H9 (cell line): ENCODE measurements around the gene WDR37. TPM values are rescaled to one million over a fixed set of nuclear protein-coding genes. Genes with fewer than 3 reads are reported as not detected.

Experiments used
- DNase-seq: peaks from one replicate; pipeline ENCODE4 v3.0.0-alpha.2; 2017
- H2AFZ ChIP-seq: one replicate; pipeline ENCODE4 v1.6.1; 2013; ENCODE audit warnings: mild to moderate bottlenecking, low read length, control low read depth, moderate library complexity
- H2AK5ac ChIP-seq: 2 replicates; pipeline ENCODE4 v1.6.1; 2013; ENCODE audit warnings: low read length, control low read depth, mixed read lengths; ENCODE audit not compliant: insufficient read length
- H2BK120ac ChIP-seq: one replicate; pipeline ENCODE4 v1.6.1; 2013; ENCODE audit warnings: low read depth, mild to moderate bottlenecking, low read length, control low read depth, inconsistent platforms; ENCODE audit not compliant: poor library complexity, severe bottlenecking
- H2BK12ac ChIP-seq: 2 replicates; pipeline ENCODE4 v1.6.1; 2013; ENCODE audit warnings: low read length, control low read depth, mixed read lengths, low read depth; ENCODE audit not compliant: insufficient read length
- H2BK15ac ChIP-seq: 2 replicates; pipeline ENCODE4 v1.6.1; 2013; ENCODE audit warnings: low read depth, low read length, control low read depth
- H2BK20ac ChIP-seq: one replicate; pipeline ENCODE4 v1.6.1; 2013; ENCODE audit warnings: low read depth, mild to moderate bottlenecking, low read length, control low read depth, inconsistent platforms; ENCODE audit not compliant: poor library complexity, severe bottlenecking
- H2BK5ac ChIP-seq: 2 replicates; pipeline ENCODE4 v1.6.1; 2013; ENCODE audit warnings: low read length, control low read depth, mixed read lengths; ENCODE audit not compliant: insufficient read length
- H3K14ac ChIP-seq: 2 replicates; pipeline ENCODE4 v1.6.1; 2013; ENCODE audit warnings: low read length, control low read depth; ENCODE audit not compliant: insufficient read depth
- H3K18ac ChIP-seq: 2 replicates; pipeline ENCODE4 v1.6.1; 2013; ENCODE audit warnings: low read depth, mild to moderate bottlenecking, mixed read lengths, low read length, control low read depth; ENCODE audit not compliant: insufficient read length
- H3K23ac ChIP-seq: 2 replicates; pipeline ENCODE4 v1.6.1; 2013; ENCODE audit warnings: low read length, control low read depth, mixed read lengths, low read depth; ENCODE audit not compliant: insufficient read length
- H3K23me2 ChIP-seq: 2 replicates; pipeline ENCODE4 v1.6.1; 2013; ENCODE audit warnings: low read depth, mild to moderate bottlenecking, mixed read lengths, low read length, control low read depth; ENCODE audit not compliant: insufficient read length, poor library complexity, severe bottlenecking
- H3K27ac ChIP-seq: 2 replicates; pipeline ENCODE4 v1.5.1; 2013; ENCODE audit warnings: low read length, control low read depth, mixed read lengths, low read depth; ENCODE audit not compliant: insufficient read length
- H3K27me3 ChIP-seq: 2 replicates; pipeline ENCODE4 v1.6.1; 2013; ENCODE audit warnings: low read length, control low read depth, inconsistent platforms; ENCODE audit not compliant: insufficient read depth
- H3K4ac ChIP-seq: 2 replicates; pipeline ENCODE4 v1.6.1; 2013; ENCODE audit warnings: low read depth, mild to moderate bottlenecking, control low read depth, inconsistent platforms, low read length, moderate library complexity
- H3K4me1 ChIP-seq: 2 replicates; pipeline ENCODE4 v1.6.1; 2013; ENCODE audit warnings: low read length, control low read depth, inconsistent platforms; ENCODE audit not compliant: insufficient read depth
- H3K4me2 ChIP-seq: 2 replicates; pipeline ENCODE4 v1.6.1; 2013; ENCODE audit warnings: low read length, control low read depth, mixed read lengths; ENCODE audit not compliant: insufficient read length, insufficient read depth
- H3K56ac ChIP-seq: 2 replicates; pipeline ENCODE4 v1.6.1; 2013; ENCODE audit warnings: low read depth, mild to moderate bottlenecking, mixed read lengths, low read length, control low read depth; ENCODE audit not compliant: insufficient read length
- H3K79me1 ChIP-seq: 2 replicates; pipeline ENCODE4 v1.6.1; 2013; ENCODE audit warnings: low read depth, mild to moderate bottlenecking, moderate library complexity, low read length, control low read depth, inconsistent platforms; ENCODE audit not compliant: insufficient read depth, poor library complexity, severe bottlenecking
- H3K79me2 ChIP-seq: 2 replicates; pipeline ENCODE4 v1.6.1; 2013; ENCODE audit warnings: low read length, control low read depth, inconsistent platforms; ENCODE audit not compliant: insufficient read depth
- H3K9ac ChIP-seq: 2 replicates; pipeline ENCODE4 v1.6.1; 2013; ENCODE audit warnings: low read length, control low read depth, mixed read lengths; ENCODE audit not compliant: insufficient read length; ENCODE audit errors: extremely low read depth
- H3K9me3 ChIP-seq: one replicate; pipeline ENCODE4 v1.6.1; 2013; ENCODE audit warnings: low read depth, low read length, inconsistent platforms; ENCODE audit not compliant: control insufficient read depth
- H3T11ph ChIP-seq: one replicate; pipeline ENCODE4 v1.6.1; 2013; ENCODE audit warnings: mild to moderate bottlenecking, low read length, control low read depth, inconsistent platforms
- H4K20me1 ChIP-seq: one replicate; pipeline ENCODE4 v1.6.1; 2013; ENCODE audit not compliant: control insufficient read depth, insufficient read length, insufficient read depth
- H4K5ac ChIP-seq: 2 replicates; pipeline ENCODE4 v1.6.1; 2013; ENCODE audit warnings: low read depth, mild to moderate bottlenecking, mixed read lengths, low read length, control low read depth; ENCODE audit not compliant: insufficient read length
- H4K8ac ChIP-seq: replicated peaks from 2 replicates; pipeline ENCODE4 v1.6.1; 2013; ENCODE audit warnings: low read length, control low read depth, mixed read lengths, low read depth; ENCODE audit not compliant: insufficient read length
- H4K91ac ChIP-seq: 2 replicates; pipeline ENCODE4 v1.6.1; 2013; ENCODE audit warnings: low read depth, mild to moderate bottlenecking, moderate library complexity, mixed read lengths, low read length, control low read depth; ENCODE audit not compliant: insufficient read length
- H3K27ac Mint-ChIP-seq, 3 experiments: 2 replicates in 2 of 3; 3 replicates in 1 of 3; pipeline ENCODE4 v1.8.0; 2020 to 2021; ENCODE audit warnings: mixed read lengths in 3 of 3, mild to moderate bottlenecking in 1 of 3, moderate library complexity in 1 of 3
- H3K27me3 Mint-ChIP-seq: 2 replicates; pipeline ENCODE4 v1.8.0; 2021; ENCODE audit warnings: low read depth, mild to moderate bottlenecking, moderate library complexity, mixed read lengths
- H3K36me3 Mint-ChIP-seq, 3 experiments: 2 replicates in 2 of 3; 3 replicates in 1 of 3; pipeline ENCODE4 v1.8.0; 2020 to 2021; ENCODE audit warnings: low read depth in 3 of 3, mixed read lengths in 3 of 3; ENCODE audit not compliant: insufficient read depth in 1 of 3
- H3K4me1 Mint-ChIP-seq, 2 experiments: 2 replicates each; pipeline ENCODE4 v1.8.0; 2020; ENCODE audit warnings: mixed read lengths in 2 of 2
- H3K4me3 Mint-ChIP-seq, 2 experiments: 2 replicates in 1 of 2; 3 replicates in 1 of 2; pipeline ENCODE4 v1.8.0; 2020 to 2021; ENCODE audit warnings: mild to moderate bottlenecking in 2 of 2, mixed read lengths in 2 of 2, moderate library complexity in 1 of 2
- H3K9me3 Mint-ChIP-seq, 2 experiments: 2 replicates in 1 of 2; 3 replicates in 1 of 2; pipeline ENCODE4 v1.8.0; 2020; ENCODE audit warnings: mild to moderate bottlenecking in 2 of 2, mixed read lengths in 2 of 2, moderate library complexity in 1 of 2
- CTCF ChIP-seq: fragments of 200-600 bp; sonication (generic); conservative IDR thresholded peaks from 3 replicates; pipeline ENCODE4 v1.8.0; 2021; ENCODE audit warnings: antibody characterized with exemption, mild to moderate bottlenecking
- WGBS: extraction: QIAGEN DNeasy Blood & Tissue Kit; methylation state at CpG from one replicate; pipeline ENCODE4 v1.1.7; 2013; ENCODE audit warnings: missing lambda C conversion rate, low lambda C conversion rate, mixed read lengths; ENCODE audit not compliant: insufficient read length; ENCODE audit errors: extremely low coverage; 5-methylcytosine and 5-hydroxymethylcytosine counted together
- total RNA-seq: library from RNA; stranded (reverse); gene quantifications from 2 replicates; pipeline ENCODE4 v1.2.1, GENCODE V29; 2021

WDR37 gene
- total RNA-seq, 1 experiment from 2014 or later = 13.1 TPM

GRCh38 chr10:1175956-1176565, 119.9 kb downstream of the WDR37 start:
- Histone ChIP-seq H3K4me2 (no peak overlapping the region), H3K14ac (no peak overlapping the region; the same call in 1 of the 2 replicates), H3K27me3 (no peaks in the 10 kb centered on the region), H3K23me2 (no peaks in the 10 kb centered on the region), H3K27ac (no peak overlapping the region), H2BK12ac (no peak overlapping the region), H3T11ph (no peak overlapping the region), H4K8ac (no peak overlapping the region), H3K9me3 (no peaks in the 10 kb centered on the region), H4K5ac (no peak overlapping the region), H3K9ac (no peak overlapping the region), H2BK15ac (no peak overlapping the region), H3K4ac (no peak overlapping the region), H2BK120ac (no peak overlapping the region), H3K79me1 (no peaks in the 10 kb centered on the region), H3K4me1 (no peaks in the 10 kb centered on the region), H3K18ac (no peak overlapping the region), H3K23ac (no peak overlapping the region), H2AK5ac (no peak overlapping the region), H3K79me2 (no peaks in the 10 kb centered on the region), H4K20me1 (no peaks in the 10 kb centered on the region), H2AFZ (no peak overlapping the region), H4K91ac (no peak overlapping the region), H2BK20ac (no peak overlapping the region), H3K56ac (no peak overlapping the region), H2BK5ac (no peak overlapping the region)
- Mint-ChIP-seq H3K4me3 (no peak overlapping the region; a peak in 1 of 5 replicates), H3K9me3 (no peaks in the 10 kb centered on the region), H3K27me3 (peaks cover 5% of the 10 kb centered on the region), H3K4me1 (peaks cover 6 to 20% of the 10 kb centered on the region in 2 experiments), H3K36me3 (no peaks in the 10 kb centered on the region), H3K27ac (peak overlapping the region in 1 of 3 experiments; percentile 47; a peak in 1 of 7 replicates)
- TF ChIP-seq CTCF = no peak
- no CpG with 5 or more reads among the region's 23 CpGs for WGBS
- DNase-seq = no peak
